Activated CD4-positive, alpha-beta T cell treated with anti-CD3 and anti-CD28 coated beads, Interleukin-2, Interleukin-4, amounts not matched to agents 100 ng/mL and 50 ng/mL, durations not matched to agents 16 hours and 8 hours (primary cell): ENCODE results near the gene OR12D2.
"Not testable (repeated sequence)": the region's sequence is repeated elsewhere in the genome, so short reads cannot be mapped to it uniquely, and the experiment has no call there.

ENCODE experiments used
- DNase-seq: peaks from one replicate; pipeline ENCODE4 v3.0.0-alpha.2; 2020; ENCODE audit warnings: low spot score

The OR12D2 gene

GRCh38 chr6:29395331-29395730 lies at the start of gene OR12D2:
Gene OR12D2, plus strand, starts transcription at chr6:29395631. Its CDS starts 1,069 bp downstream, at chr6:29396700.
- DNase-seq = no peak

- DNase-seq = not testable (repeated sequence)
These were observed 46.1 kb upstream of the OR12D2 start for GRCh38 chr6:29349348-29349747.

GRCh38 chr6:29354980-29355379 lies 40.5 kb upstream of the OR12D2 start:
- DNase-seq = no peak

- no peak for DNase-seq
These were observed 39.8 kb upstream of the OR12D2 start for GRCh38 chr6:29355603-29356002.

- no peak for DNase-seq
These were observed 26.7 kb upstream of the OR12D2 start, which contains the start of gene OR5V1 for GRCh38 chr6:29368765-29369164. Gene OR5V1, minus strand, starts transcription at chr6:29368865. Its CDS starts 12,670 bp downstream, at chr6:29356195.

- DNase-seq = no peak
These were observed 20.2 kb upstream of the OR12D2 start, which contains the start of gene OR12D3 for GRCh38 chr6:29375191-29375590. Gene OR12D3, minus strand, starts transcription at chr6:29375291. Its CDS starts 4 bp downstream, at chr6:29375287.

- DNase-seq = no peak
These were observed 19.4 kb upstream of the OR12D2 start for GRCh38 chr6:29376003-29376402.

- no peak for DNase-seq
These were observed 6.9 kb upstream of the OR12D2 start for GRCh38 chr6:29388533-29388932.

GRCh38 chr6:29399525-29399924 lies 4.1 kb downstream of the OR12D2 start:
- DNase-seq = no peak

- DNase-seq = no peak
These were observed 8.4 kb downstream of the OR12D2 start for GRCh38 chr6:29403801-29404200.

GRCh38 chr6:29414588-29414987 lies 19.2 kb downstream of the OR12D2 start, which contains the start of gene OR12D1:
Gene OR12D1, plus strand, starts transcription at chr6:29414928.
- DNase-seq = no peak

- no peak for DNase-seq
These were observed 24.1 kb downstream of the OR12D2 start for GRCh38 chr6:29419516-29419915.

- DNase-seq = no peak
These were observed 28.7 kb downstream of the OR12D2 start for GRCh38 chr6:29424168-29424567.

GRCh38 chr6:29424575-29424974 lies 29.1 kb downstream of the OR12D2 start:
- DNase-seq = peak; percentile 19

GRCh38 chr6:29425075-29425474 lies 29.6 kb downstream of the OR12D2 start:
- no peak for DNase-seq

GRCh38 chr6:29426654-29427053 lies 31.2 kb downstream of the OR12D2 start:
- DNase-seq = no peak

- not testable (repeated sequence) for DNase-seq
These were observed 41.3 kb downstream of the OR12D2 start for GRCh38 chr6:29436730-29437129.

- no peak for DNase-seq
These were observed 43.6 kb downstream of the OR12D2 start, which contains the start of gene OR10C1 for GRCh38 chr6:29439006-29439405. Gene OR10C1, plus strand, starts transcription at chr6:29439306. Its CDS starts 710 bp downstream, at chr6:29440016.

- no peak for DNase-seq
These were observed 47.3 kb downstream of the OR12D2 start for GRCh38 chr6:29442719-29443118.

GRCh38 chr6:29444031-29444430 lies 48.6 kb downstream of the OR12D2 start:
- DNase-seq = not testable (repeated sequence)
